ENCODE results near the gene ALB.

DNA sequence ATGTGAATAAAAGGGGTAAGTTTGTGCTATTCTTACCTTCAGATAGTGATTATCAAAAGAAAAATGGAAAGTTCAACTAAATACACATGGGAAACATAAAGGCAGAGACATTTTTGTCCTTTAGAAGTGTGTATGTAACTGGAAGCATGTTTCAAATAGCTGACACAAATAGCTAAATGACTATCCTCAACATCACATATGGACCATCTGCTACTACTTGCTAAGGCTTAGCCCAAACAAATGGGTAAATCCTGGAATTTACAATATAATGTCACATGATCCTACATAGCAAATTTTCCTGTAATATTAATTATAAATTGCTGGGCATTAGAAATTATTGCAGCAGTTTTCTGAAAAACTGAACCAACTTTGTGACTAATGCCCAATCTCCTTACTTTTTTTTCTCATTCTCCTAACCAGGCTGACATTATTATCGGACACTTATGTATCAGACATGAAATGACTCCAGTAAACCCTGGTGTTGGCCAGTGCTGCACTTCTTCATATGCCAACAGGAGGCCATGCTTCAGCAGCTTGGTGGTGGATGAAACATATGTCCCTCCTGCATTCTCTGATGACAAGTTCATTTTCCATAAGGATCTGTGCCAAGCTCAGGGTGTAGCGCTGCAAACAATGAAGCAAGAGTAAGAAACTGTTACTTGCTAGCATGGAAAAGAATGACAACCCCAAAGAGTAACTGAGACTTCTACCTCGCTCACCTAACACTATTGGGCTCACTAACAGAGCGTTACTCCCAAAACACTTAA, 48.1 kb downstream of the ALB start:
- no peak for TF ChIP-seq POLR2A (IDR thresholded peaks at IDR 0.05)
- TF ChIP-seq, protein P1, sequence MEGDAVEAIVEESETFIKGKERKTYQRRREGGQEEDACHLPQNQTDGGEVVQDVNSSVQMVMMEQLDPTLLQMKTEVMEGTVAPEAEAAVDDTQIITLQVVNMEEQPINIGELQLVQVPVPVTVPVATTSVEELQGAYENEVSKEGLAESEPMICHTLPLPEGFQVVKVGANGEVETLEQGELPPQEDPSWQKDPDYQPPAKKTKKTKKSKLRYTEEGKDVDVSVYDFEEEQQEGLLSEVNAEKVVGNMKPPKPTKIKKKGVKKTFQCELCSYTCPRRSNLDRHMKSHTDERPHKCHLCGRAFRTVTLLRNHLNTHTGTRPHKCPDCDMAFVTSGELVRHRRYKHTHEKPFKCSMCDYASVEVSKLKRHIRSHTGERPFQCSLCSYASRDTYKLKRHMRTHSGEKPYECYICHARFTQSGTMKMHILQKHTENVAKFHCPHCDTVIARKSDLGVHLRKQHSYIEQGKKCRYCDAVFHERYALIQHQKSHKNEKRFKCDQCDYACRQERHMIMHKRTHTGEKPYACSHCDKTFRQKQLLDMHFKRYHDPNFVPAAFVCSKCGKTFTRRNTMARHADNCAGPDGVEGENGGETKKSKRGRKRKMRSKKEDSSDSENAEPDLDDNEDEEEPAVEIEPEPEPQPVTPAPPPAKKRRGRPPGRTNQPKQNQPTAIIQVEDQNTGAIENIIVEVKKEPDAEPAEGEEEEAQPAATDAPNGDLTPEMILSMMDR (IDR thresholded peaks at IDR 0.05), result no peak

Measured in body of pancreas (tissue), 4 donors.